ENCODE results near the gene NR2F2.

NR2F2 gene

GRCh38 chr15:96330450-96331143 is at the start of gene NR2F2:
TSS of gene NR2F2 (plus strand) at chr15:96330700. CDS start at chr15:96332106, 1,406 bp downstream.
- DNase-seq: peak; percentile 80

DNA sequence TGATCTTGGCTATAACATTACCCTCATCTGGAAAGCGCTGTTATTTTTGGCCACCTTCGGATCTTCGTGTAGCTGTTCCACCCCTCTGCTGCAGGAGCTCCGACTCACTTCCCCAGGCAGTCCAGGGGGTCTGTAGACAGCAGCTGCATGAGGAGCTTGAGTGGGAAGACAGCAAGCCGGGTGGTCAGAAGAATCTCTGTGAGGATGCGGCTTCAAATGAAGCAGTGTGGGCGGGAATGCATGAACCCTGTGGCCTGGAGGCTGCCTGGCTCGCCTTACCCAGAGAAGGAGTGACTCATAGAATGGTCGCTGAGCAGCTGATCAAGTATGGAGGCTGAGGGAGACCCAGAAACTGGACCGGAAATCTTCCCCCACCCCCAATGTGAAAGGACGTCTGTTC is 45.2 kb upstream of the NR2F2 start:
- DNase-seq: no peak

DNA sequence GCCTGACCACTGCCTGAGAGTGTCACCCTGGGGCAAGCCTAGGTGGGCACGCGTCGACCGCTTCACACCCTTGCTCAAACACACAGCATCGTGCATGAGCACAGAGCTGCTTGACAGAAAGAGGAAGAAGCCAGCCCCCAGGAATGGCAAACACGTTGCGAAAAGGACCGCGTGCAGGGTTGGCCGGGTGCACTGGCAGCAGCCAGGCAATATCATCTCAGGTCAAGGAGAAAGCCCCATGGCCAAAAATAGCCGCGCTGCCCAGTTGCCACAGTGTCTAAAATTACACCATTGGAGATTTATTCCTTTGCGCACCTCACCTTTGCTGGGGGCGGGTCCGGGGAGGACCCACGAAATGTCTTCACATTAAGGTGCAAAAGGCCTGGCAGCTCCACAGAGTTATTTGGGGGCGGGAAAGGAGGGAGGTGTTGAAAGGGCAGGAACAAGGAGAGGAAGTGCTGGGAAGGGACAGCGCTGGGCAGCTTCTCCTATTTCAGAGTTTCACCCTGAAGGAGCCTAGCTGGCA is 44.7 kb upstream of the NR2F2 start:
- no peak for DNase-seq

GRCh38 chr15:96290679-96291078 is 39.8 kb upstream of the NR2F2 start:
- DNase-seq: no peak

GRCh38 chr15:96292635-96293034 is 37.9 kb upstream of the NR2F2 start:
- no peak for DNase-seq

GRCh38 chr15:96293441-96293840 is 37.1 kb upstream of the NR2F2 start:
- DNase-seq: no peak

DNA sequence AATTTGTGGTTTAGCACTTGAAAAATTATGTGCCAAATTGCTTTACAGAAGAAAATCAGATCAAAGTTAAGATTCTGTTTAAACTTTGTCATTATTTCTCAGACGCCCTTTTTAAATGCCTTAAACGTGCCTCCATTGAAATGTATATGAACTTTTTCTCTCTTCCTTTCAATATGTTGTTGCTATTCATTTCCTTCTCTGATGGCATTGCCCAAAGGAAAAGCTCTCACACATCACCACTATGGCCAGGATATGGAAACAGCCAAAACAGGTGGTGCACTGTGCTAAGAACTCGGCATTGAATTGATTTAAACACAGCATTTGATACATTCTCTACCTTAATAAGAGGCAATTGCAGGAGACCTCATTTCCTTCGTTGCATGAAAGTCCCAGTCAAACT is 35.7 kb upstream of the NR2F2 start:
- no peak for DNase-seq

GRCh38 chr15:96296264-96296663 is 34.2 kb upstream of the NR2F2 start:
- DNase-seq: no peak

- DNase-seq: no peak
These were observed 32.7 kb upstream of the NR2F2 start for GRCh38 chr15:96297783-96298182.

DNA sequence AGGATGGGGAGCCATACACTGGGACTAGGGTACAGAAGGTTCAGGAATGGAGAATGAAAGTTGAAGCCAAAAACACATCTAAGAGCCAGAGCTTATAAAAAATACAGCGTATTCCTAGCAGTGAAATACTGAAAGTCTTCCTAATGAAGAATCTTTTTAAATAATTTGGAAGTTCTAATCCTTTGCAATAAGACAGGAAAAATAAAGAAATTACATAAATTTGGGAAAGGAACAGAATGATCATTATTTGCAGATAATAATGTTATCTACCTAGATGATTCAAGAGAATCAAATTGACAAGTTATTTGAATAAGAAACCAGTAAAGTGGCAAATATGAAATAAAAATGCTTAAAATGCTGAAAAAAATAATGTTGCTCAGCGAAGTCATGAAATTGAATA is 32.3 kb upstream of the NR2F2 start:
- DNase-seq: no peak

- DNase-seq: no peak
These were observed 29.7 kb upstream of the NR2F2 start for GRCh38 chr15:96300836-96301235.

- no peak for DNase-seq
These were observed 26.9 kb upstream of the NR2F2 start for GRCh38 chr15:96303503-96304056.

- no peak for DNase-seq
These were observed 25.7 kb upstream of the NR2F2 start for GRCh38 chr15:96304839-96305238.

DNA sequence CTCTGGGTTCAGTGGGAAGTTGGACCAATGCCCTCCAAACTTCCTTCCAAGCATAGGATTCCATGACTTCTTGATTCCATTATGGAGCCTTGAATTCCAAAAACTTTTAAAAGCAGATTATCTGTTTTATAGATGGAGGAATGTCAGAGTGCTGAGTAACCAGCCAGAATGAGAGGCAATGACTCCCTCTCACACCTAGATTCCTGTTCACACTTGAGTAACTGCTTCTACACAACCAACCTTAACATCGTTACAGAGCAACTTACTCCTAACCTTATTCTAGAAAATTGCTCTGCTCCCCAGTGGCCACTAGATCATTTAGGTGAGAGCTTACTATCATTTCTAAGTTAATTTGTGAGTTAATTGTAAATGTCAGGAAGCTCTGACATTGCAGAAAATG is 24.2 kb upstream of the NR2F2 start:
- DNase-seq: no peak

GRCh38 chr15:96307856-96308394 is 22.6 kb upstream of the NR2F2 start:
- DNase-seq: no peak

DNA sequence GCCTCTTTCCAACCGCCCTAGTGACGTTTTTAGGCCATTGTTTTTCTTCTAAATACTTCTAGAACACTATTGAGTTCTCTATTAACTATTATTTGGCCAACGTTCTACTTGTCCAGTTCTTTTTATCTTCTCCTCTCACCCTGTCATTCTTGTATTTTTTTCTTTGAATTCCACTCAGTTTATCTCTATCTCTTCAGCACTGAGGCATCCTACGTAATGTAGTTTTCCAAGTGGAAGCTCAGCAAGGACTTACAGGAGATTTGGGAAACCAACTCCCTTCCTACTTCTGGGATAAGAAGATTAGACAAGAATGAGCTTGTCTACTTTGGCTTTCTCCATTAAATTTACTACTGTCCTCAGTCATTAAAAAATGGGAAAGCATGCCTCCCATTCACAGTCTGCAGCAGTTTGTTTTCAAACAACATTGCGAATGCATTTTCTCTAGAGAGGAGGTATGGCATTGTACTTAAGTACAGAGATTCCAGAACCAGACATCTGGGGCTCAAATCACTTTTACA is 21.3 kb upstream of the NR2F2 start:
- DNase-seq: no peak

- DNase-seq: no peak
These were observed 19.1 kb upstream of the NR2F2 start for GRCh38 chr15:96311256-96311955.

GRCh38 chr15:96311956-96312294 is 18.6 kb upstream of the NR2F2 start:
- DNase-seq: no peak

- no peak for DNase-seq
These were observed 17.7 kb upstream of the NR2F2 start for GRCh38 chr15:96312641-96313335.

GRCh38 chr15:96314518-96314917 is 16.0 kb upstream of the NR2F2 start:
- DNase-seq: no peak

- DNase-seq: no peak
These were observed 15.5 kb upstream of the NR2F2 start for GRCh38 chr15:96314963-96315362.

DNA sequence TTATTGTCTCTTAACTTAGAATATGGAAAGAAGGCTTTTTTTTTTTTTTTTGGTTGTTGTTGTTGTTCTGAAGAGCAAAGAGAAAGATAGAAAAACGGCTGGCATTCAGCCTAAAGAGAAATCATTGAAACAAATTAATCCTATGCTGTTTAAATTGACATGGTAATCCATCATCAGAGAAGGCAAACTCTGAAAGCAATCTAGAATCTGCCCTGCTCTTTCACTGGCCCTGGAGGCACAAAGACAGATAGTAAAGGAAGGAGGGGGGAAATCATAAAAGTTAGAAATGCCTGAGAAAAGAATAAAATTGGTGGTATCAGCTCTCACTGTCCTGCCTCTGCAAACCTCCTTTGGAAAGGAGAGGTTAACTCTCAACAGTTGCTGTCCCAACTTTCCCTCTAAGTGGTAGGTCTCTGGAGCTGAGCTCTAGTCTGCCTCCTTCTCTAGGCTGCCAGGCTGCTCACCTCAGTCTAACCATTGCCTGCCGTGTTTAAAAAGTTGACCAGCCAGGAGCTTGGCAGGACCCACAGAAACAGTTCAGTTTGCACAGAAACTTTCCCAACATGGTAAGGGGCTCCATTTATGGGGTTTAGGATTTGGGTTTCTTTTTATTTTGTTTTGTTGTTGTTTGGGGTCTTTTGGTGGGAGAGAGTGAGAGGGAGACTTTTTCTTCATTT is 13.4 kb upstream of the NR2F2 start:
- no peak for DNase-seq

- DNase-seq: no peak
These were observed 10.4 kb upstream of the NR2F2 start for GRCh38 chr15:96320107-96320506.

Measured in NCI-H1092 treated with DMSO at 0.1 percent for 48 hours (cell line).